ENCODE data around the gene CCBE1.

CCBE1 gene

GRCh38 chr18:59694824-59695223 lies 2.4 kb downstream of the CCBE1 start:
- TF ChIP-seq CTCF (IDR thresholded peaks at IDR 0.05; ENCODE audit: insufficient read depth, low read length, poor library complexity, severe bottlenecking) (no peak), EZH2phosphoT487 (conservative IDR thresholded peaks at IDR 0.05; ENCODE audit: low read length) (no peak)
- H3K79me2 ChIP-seq (ENCODE audit: insufficient read depth, low read length) = no peaks in the 10 kb centered on the region
- no peak overlapping the region for H3K4me2 ChIP-seq (ENCODE audit: low read depth, low read length, poor library complexity, severe bottlenecking)
- no peaks in the 10 kb centered on the region for H3F3A ChIP-seq (ENCODE audit: insufficient read depth)
- H3K27ac ChIP-seq (ENCODE audit: low read depth, low read length) = no peak overlapping the region
- H3K36me3 ChIP-seq (ENCODE audit: low read length) = no peaks in the 10 kb centered on the region
- H4K20me1 ChIP-seq (ENCODE audit: low read depth, low read length) = no peaks in the 10 kb centered on the region
- H3K27me3 ChIP-seq (ENCODE audit: low read length) = 0 out of 2 replicates have a peak, but pooled peaks cover 4% of the 10 kb centered on the region
- H3K4me3 ChIP-seq (ENCODE audit: insufficient read depth, low read length, poor library complexity, severe bottlenecking) = no peak overlapping the region
- no peaks in the 10 kb centered on the region for H3K9me2 ChIP-seq (replicated peaks; ENCODE audit: insufficient read depth, low read length)
- no peak overlapping the region for H2AFZ ChIP-seq (ENCODE audit: low read depth, low read length, severe bottlenecking)
- no peaks in the 10 kb centered on the region for H3K9me3 ChIP-seq (ENCODE audit: insufficient read depth, low read length)
- no peak overlapping the region for H3K9ac ChIP-seq (ENCODE audit: low read length)

GRCh38 chr18:59691996-59692395 lies 5.2 kb downstream of the CCBE1 start:
- H2AFZ ChIP-seq (ENCODE audit: low read depth, low read length, severe bottlenecking) = no peak overlapping the region
- no peak overlapping the region for H3K4me2 ChIP-seq (ENCODE audit: low read depth, low read length, poor library complexity, severe bottlenecking)
- TF ChIP-seq CTCF (IDR thresholded peaks at IDR 0.05; ENCODE audit: insufficient read depth, low read length, poor library complexity, severe bottlenecking) (no peak), EZH2phosphoT487 (conservative IDR thresholded peaks at IDR 0.05; ENCODE audit: low read length) (no peak)
- H3K27ac ChIP-seq (ENCODE audit: low read depth, low read length) = no peak overlapping the region
- no peaks in the 10 kb centered on the region for H3F3A ChIP-seq (ENCODE audit: insufficient read depth)
- H4K20me1 ChIP-seq (ENCODE audit: low read depth, low read length) = no peaks in the 10 kb centered on the region
- H3K9me3 ChIP-seq (ENCODE audit: insufficient read depth, low read length) = no peaks in the 10 kb centered on the region
- no peaks in the 10 kb centered on the region for H3K9me2 ChIP-seq (replicated peaks; ENCODE audit: insufficient read depth, low read length)
- no peaks in the 10 kb centered on the region for H3K36me3 ChIP-seq (ENCODE audit: low read length)
- no peak overlapping the region for H3K4me3 ChIP-seq (ENCODE audit: insufficient read depth, low read length, poor library complexity, severe bottlenecking)
- no peak overlapping the region for H3K9ac ChIP-seq (ENCODE audit: low read length)
- 0 out of 2 replicates have a peak, but pooled peaks cover 4% of the 10 kb centered on the region for H3K27me3 ChIP-seq (ENCODE audit: low read length)
- H3K79me2 ChIP-seq (ENCODE audit: insufficient read depth, low read length) = no peaks in the 10 kb centered on the region

GRCh38 chr18:59690996-59691395 lies 6.2 kb downstream of the CCBE1 start:
- Histone ChIP-seq H3K4me2 (ENCODE audit: low read depth, low read length, poor library complexity, severe bottlenecking) (no peak overlapping the region), H3K9me3 (ENCODE audit: insufficient read depth, low read length) (no peaks in the 10 kb centered on the region), H3K4me3 (ENCODE audit: insufficient read depth, low read length, poor library complexity, severe bottlenecking) (no peak overlapping the region), H3K9me2 (replicated peaks; ENCODE audit: insufficient read depth, low read length) (no peaks in the 10 kb centered on the region), H3F3A (ENCODE audit: insufficient read depth) (no peaks in the 10 kb centered on the region), H3K27ac (ENCODE audit: low read depth, low read length) (no peak overlapping the region), H3K9ac (ENCODE audit: low read length) (no peak overlapping the region), H3K27me3 (ENCODE audit: low read length) (0 out of 2 replicates have a peak, but pooled peaks cover 4% of the 10 kb centered on the region), H4K20me1 (ENCODE audit: low read depth, low read length) (no peaks in the 10 kb centered on the region), H3K36me3 (ENCODE audit: low read length) (no peaks in the 10 kb centered on the region), H2AFZ (ENCODE audit: low read depth, low read length, severe bottlenecking) (no peak overlapping the region), H3K79me2 (ENCODE audit: insufficient read depth, low read length) (no peaks in the 10 kb centered on the region)
- TF ChIP-seq CTCF (IDR thresholded peaks at IDR 0.05; ENCODE audit: insufficient read depth, low read length, poor library complexity, severe bottlenecking) = no peak
- no peak for TF ChIP-seq EZH2phosphoT487 (conservative IDR thresholded peaks at IDR 0.05; ENCODE audit: low read length)

Measured in SU-DHL-6 (cell line).